Gastroesophageal sphincter (tissue), 4 donors: ENCODE measurements around the gene PSME3. TPM values are rescaled to one million over a fixed set of nuclear protein-coding genes. Genes with fewer than 3 reads are reported as not detected.
A peak's percentile ranks its signal among the peaks of the same experiment; 100 is the strongest.

Experiments used
- ATAC-seq: fragments of 150-250 bp; one replicate; pipeline ENCODE4 v1.9.1; 2016; ENCODE audit warnings: mild to moderate bottlenecking, moderate library complexity
- H3K27ac ChIP-seq, 4 donors: fragments of 200-600 bp; sonication (generic) in 3 of 4; 1 replicate in 3 of 4; 2 replicates in 1 of 4; pipeline ENCODE4 v1.5.1; 2016 to 2019
- H3K27me3 ChIP-seq: fragments of 200-600 bp; sonication (generic); one replicate; pipeline ENCODE4 v1.5.1; 2019
- H3K36me3 ChIP-seq, 2 donors: fragments of 200-600 bp; sonication (generic); one replicate each; pipeline ENCODE4 v1.5.1; 2019; ENCODE audit warnings: control low read depth in 1 of 2
- H3K4me1 ChIP-seq, 3 donors: fragments of 200-600 bp; sonication (generic); 1 replicate in 2 of 3; 2 replicates in 1 of 3; pipeline ENCODE4 v1.5.1; 2016 to 2019; ENCODE audit warnings: control low read depth in 2 of 3
- H3K4me3 ChIP-seq, 2 donors: fragments of 200-600 bp; sonication (generic); one replicate each; pipeline ENCODE4 v1.5.1; 2019; ENCODE audit warnings: mild to moderate bottlenecking in 1 of 2, moderate library complexity in 1 of 2
- H3K9me3 ChIP-seq, 3 donors: fragments of 200-600 bp; sonication (generic); one replicate each; pipeline ENCODE4 v1.5.1; 2017 to 2019; ENCODE audit warnings: control low read depth in 2 of 3
- EP300 ChIP-seq: sonication (generic); formaldehyde crosslinking; IDR thresholded peaks from one replicate; pipeline ENCODE4 v1.6.1; 2017; ENCODE audit warnings: antibody characterized with exemption, mild to moderate bottlenecking
- POLR2A ChIP-seq, 2 donors: fragments of 450-650 bp; IDR thresholded peaks; one replicate each; pipeline ENCODE4 v1.6.1; 2017; ENCODE audit warnings: antibody characterized with exemption in 2 of 2, mild to moderate bottlenecking in 2 of 2, moderate library complexity in 1 of 2
- POLR2AphosphoS5 ChIP-seq: sonication (generic); formaldehyde crosslinking; IDR thresholded peaks from one replicate; pipeline ENCODE4 v1.6.1; 2017; ENCODE audit warnings: antibody characterized with exemption
- WGBS, 2 donors: methylation state at CpG; one replicate each; pipeline ENCODE4 v1.1.5; 2018; ENCODE audit warnings: low coverage in 1 of 2; 5-methylcytosine and 5-hydroxymethylcytosine counted together
- total RNA-seq, 4 donors: library from RNA; depleted of rRNA; stranded (reverse); fragments of >200 nt; gene quantifications; one replicate each; pipeline ENCODE4 v1.1.0, GENCODE V29; 2016
- TF ChIP-seq, protein P1 (sequence below), 4 experiments: fragments of 200-600 bp in 2 of 4; fragments of 450-650 bp in 2 of 4; sonication (generic) in 1 of 4; IDR thresholded peaks; one replicate each; pipeline ENCODE4 v1.5.1; 2017 to 2019; ENCODE audit warnings: antibody characterized with exemption in 4 of 4, mild to moderate bottlenecking in 2 of 4, moderate library complexity in 2 of 4

PSME3 gene
- total RNA-seq, 4 donors from 2014 or later = 60.7 to 109 (median 82.0) TPM

GRCh38 chr17:42821176-42821575, 12.0 kb upstream of the PSME3 start:
- peaks cover 0 to 64% of the 10 kb centered on the region in 2 donors for H3K36me3 ChIP-seq
- no peaks in the 10 kb centered on the region for H3K27me3 ChIP-seq
- H3K9me3 ChIP-seq = no peaks in the 10 kb centered on the region
- H3K27ac ChIP-seq = no peak overlapping the region
- ATAC-seq = no peak
- WGBS, 2 donors = 80 to 85% methylated on average over 5 to 6 of the region's 7 CpGs
- TF ChIP-seq EP300 (no peak), POLR2A (IDR thresholded peaks at IDR 0.05) (no peak), POLR2AphosphoS5 (no peak)
- TF ChIP-seq, protein P1, sequence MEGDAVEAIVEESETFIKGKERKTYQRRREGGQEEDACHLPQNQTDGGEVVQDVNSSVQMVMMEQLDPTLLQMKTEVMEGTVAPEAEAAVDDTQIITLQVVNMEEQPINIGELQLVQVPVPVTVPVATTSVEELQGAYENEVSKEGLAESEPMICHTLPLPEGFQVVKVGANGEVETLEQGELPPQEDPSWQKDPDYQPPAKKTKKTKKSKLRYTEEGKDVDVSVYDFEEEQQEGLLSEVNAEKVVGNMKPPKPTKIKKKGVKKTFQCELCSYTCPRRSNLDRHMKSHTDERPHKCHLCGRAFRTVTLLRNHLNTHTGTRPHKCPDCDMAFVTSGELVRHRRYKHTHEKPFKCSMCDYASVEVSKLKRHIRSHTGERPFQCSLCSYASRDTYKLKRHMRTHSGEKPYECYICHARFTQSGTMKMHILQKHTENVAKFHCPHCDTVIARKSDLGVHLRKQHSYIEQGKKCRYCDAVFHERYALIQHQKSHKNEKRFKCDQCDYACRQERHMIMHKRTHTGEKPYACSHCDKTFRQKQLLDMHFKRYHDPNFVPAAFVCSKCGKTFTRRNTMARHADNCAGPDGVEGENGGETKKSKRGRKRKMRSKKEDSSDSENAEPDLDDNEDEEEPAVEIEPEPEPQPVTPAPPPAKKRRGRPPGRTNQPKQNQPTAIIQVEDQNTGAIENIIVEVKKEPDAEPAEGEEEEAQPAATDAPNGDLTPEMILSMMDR (IDR thresholded peaks at IDR 0.05) = no peak
- H3K4me3 ChIP-seq = no peak overlapping the region
- peaks cover 0 to 28% (median 13%) of the 10 kb centered on the region in 3 donors for H3K4me1 ChIP-seq

DNA sequence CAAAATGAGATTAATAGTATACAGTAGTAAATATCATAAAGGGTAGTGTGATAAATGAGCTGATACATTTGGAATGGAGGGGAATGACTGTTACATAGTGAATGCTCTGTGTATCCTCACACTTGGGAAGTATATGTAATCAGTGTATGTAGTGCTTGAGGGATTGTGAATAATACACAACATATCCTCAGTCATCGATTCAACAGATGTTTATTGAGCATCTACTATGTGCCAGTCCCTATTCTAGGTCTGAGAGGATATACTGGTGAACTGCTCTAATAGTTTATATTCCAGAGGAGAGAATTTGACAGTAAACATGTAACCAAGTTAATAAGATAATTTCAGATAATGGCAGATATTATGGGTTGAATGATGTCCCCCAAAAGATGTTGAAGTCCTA, 5.7 kb upstream of the PSME3 start:
- ATAC-seq = no peak
- Histone ChIP-seq H3K4me3 (no peak overlapping the region), H3K9me3 (no peaks in the 10 kb centered on the region), H3K27me3 (no peaks in the 10 kb centered on the region), H3K27ac (no peak overlapping the region), H3K4me1 (peaks cover 0 to 23% (median 14%) of the 10 kb centered on the region in 3 donors), H3K36me3 (peaks cover 0 to under 1% of the 10 kb centered on the region in 2 donors)
- 76 to 100% methylated on average over 1 of the region's 1 CpG for WGBS, 2 donors
- TF ChIP-seq POLR2AphosphoS5 (no peak), EP300 (no peak)
- TF ChIP-seq, protein P1 (IDR thresholded peaks at IDR 0.05) = no peak

- H3K27me3 ChIP-seq = no peaks in the 10 kb centered on the region
- peaks cover 0 to 13% of the 10 kb centered on the region in 2 donors for H3K36me3 ChIP-seq
- no peaks in the 10 kb centered on the region for H3K9me3 ChIP-seq
- H3K27ac ChIP-seq = no peak overlapping the region
- H3K4me1 ChIP-seq = peaks cover 0 to 27% (median 12%) of the 10 kb centered on the region in 3 donors
- no peak for ATAC-seq
- no peak for TF ChIP-seq POLR2AphosphoS5
- TF ChIP-seq EP300 = no peak
- TF ChIP-seq, protein P1 (IDR thresholded peaks at IDR 0.05) = no peak
- TF ChIP-seq POLR2A (IDR thresholded peaks at IDR 0.05) = no peak
- no peak overlapping the region for H3K4me3 ChIP-seq
Observed at GRCh38 chr17:42830971-42831370, 2.2 kb upstream of the PSME3 start.

DNA sequence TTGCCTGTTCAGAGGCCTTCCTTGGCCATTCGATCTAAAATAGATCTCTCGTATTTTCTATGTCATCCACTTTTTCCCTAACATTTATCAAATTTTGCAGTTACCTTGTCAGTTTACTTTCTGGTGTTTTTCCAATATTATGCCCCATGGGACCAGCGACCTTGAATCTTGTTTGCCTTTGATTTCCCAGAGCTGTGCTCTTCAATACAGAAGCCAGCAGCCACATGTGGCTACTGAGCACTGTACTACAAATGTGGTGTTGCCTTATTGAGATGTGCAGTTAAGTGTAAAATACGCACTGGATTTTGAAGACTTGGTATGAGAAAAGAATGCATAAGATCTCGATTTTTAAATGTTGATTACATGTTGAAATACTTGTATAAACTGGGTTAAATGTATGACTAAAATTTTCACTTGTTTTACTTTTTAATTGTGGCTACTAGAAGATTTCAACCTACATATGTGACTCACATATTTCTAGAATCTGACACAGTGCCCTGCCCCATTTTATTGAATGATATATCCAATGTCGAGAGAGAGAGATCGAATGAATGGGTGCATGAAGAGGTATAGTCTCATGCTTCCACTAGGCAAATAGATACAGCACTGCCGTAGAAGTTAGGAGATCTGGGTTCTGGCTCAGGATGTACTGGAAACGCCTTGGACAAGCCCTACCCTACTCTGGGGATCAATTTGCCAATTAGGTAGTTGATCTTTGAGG, 824 bp upstream of the PSME3 start:
- peaks cover 0 to 27% (median 12%) of the 10 kb centered on the region in 3 donors for H3K4me1 ChIP-seq
- H3K27ac ChIP-seq = peak overlapping the region; percentile 88 to 95 (median 90)
- no peaks in the 10 kb centered on the region for H3K27me3 ChIP-seq
- no peaks in the 10 kb centered on the region for H3K9me3 ChIP-seq
- WGBS, 2 donors = 47 to 49% methylated on average over 5 to 9 of the region's 9 CpGs
- TF ChIP-seq, protein P1 (IDR thresholded peaks at IDR 0.05) = no peak
- TF ChIP-seq POLR2A (IDR thresholded peaks at IDR 0.05) = no peak
- TF ChIP-seq EP300 = no peak
- no peak for TF ChIP-seq POLR2AphosphoS5
- peak overlapping the region; percentile 63 to 85 for H3K4me3 ChIP-seq
- peaks cover 0 to 27% of the 10 kb centered on the region in 2 donors for H3K36me3 ChIP-seq
- ATAC-seq = peak; percentile 19

- TF ChIP-seq EP300 = no peak
- TF ChIP-seq POLR2A (IDR thresholded peaks at IDR 0.05) = no peak
- TF ChIP-seq, protein P1 (IDR thresholded peaks at IDR 0.05) = no peak
- TF ChIP-seq POLR2AphosphoS5 = no peak
- H3K9me3 ChIP-seq = no peaks in the 10 kb centered on the region
- H3K4me1 ChIP-seq = peaks cover 0 to 27% (median 12%) of the 10 kb centered on the region in 3 donors
- peak overlapping the region; percentile 88 to 95 (median 90) for H3K27ac ChIP-seq
- no peaks in the 10 kb centered on the region for H3K27me3 ChIP-seq
- H3K36me3 ChIP-seq = peaks cover 0 to 43% of the 10 kb centered on the region in 2 donors
- H3K4me3 ChIP-seq = peak overlapping the region; percentile 63 to 85
- no peak for ATAC-seq
- WGBS, 2 donors = 0 to 60% methylated on average over 3 of the region's 18 CpGs
Observed at GRCh38 chr17:42833767-42834422, 698 bp downstream of the PSME3 start.
